Measurements from ENCODE around the gene HMCN1.

Gene HMCN1

GRCh38 chr1:186089940-186090339, 355.7 kb downstream of the HMCN1 start:
- DNase-seq (ENCODE audit: low spot score), result no peak

- DNase-seq (ENCODE audit: low spot score), result no peak
Observed at GRCh38 chr1:186091222-186091720, 357.1 kb downstream of the HMCN1 start.

- no peak for DNase-seq (ENCODE audit: low spot score)
Observed at GRCh38 chr1:186093437-186093836, 359.2 kb downstream of the HMCN1 start.

GRCh38 chr1:186094172-186094571, 360.0 kb downstream of the HMCN1 start:
- DNase-seq (ENCODE audit: low spot score), result no peak

- DNase-seq (ENCODE audit: low spot score), result no peak
Observed at GRCh38 chr1:186099336-186100104, 365.3 kb downstream of the HMCN1 start.

- no peak for DNase-seq (ENCODE audit: low spot score)
Observed at GRCh38 chr1:186102107-186102506, 367.9 kb downstream of the HMCN1 start.

DNA sequence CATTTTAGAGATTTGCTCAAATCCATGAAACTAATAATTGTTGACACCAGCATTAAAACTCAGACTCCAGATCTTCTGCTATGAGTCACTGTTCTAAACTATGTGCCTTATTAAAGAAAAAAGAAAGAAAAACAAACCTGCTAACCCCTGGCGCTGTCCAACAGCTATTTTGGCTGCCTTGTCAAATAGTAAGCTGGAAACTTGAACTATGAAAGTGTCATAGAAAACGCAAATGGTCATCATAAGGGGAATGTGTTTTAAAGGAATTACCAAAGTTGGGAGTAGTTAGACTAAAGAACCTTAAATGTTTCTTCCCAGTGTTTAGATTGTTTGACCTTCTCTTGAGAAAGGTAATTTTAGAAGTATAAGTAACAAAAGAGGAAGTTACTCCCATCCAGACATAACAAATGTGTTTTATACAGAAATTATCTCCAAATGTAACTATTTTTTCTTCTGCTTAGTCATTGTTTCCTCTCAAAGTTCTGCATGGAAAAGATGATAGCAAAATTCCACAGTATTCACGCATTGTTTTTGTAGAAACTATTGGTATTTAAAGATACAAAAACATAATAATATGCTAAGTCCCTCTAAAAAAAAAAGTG, 368.5 kb downstream of the HMCN1 start:
- DNase-seq (ENCODE audit: low spot score), result peak; percentile 9

DNA sequence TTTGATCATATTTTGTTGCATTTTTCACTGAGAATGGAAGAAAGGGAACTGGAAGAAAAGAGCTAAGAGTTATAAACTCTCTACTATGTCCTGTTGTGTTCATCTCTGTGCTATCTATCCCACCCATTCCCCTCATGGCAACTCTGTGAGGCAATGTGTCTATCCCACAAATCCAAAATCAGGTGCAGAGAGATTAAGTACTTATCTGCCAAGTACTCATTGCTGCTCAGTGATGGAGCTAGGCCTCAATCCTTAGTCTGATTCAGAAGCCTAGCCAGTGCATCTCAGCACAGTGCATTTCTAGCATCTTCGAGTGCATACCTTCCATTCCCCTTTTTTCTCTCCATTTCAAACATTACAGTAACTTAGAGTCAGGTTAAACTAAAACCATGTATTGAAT, 370.3 kb downstream of the HMCN1 start:
- DNase-seq (ENCODE audit: low spot score), result no peak

DNA sequence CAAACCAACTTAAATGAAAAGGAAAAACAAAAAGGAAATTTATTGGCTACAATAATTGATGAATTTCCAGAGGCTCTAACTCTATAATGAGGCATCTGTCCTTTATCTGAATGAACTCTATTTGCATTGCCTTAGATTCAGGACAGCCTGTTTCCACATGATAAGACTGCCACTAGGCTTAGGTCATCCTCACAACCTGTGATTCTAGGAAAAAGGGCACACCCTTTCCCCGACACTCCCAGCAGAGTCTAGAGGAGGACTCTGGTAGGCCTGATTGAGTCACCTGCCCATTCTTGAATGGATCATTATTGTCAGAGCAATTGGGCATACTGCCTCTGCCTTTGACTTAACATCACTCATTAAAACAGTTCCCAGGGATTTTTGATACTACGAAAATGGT, 378.1 kb downstream of the HMCN1 start:
- no peak for DNase-seq (ENCODE audit: low spot score)

GRCh38 chr1:186113461-186113860, 379.3 kb downstream of the HMCN1 start:
- DNase-seq (ENCODE audit: low spot score), result no peak

DNA sequence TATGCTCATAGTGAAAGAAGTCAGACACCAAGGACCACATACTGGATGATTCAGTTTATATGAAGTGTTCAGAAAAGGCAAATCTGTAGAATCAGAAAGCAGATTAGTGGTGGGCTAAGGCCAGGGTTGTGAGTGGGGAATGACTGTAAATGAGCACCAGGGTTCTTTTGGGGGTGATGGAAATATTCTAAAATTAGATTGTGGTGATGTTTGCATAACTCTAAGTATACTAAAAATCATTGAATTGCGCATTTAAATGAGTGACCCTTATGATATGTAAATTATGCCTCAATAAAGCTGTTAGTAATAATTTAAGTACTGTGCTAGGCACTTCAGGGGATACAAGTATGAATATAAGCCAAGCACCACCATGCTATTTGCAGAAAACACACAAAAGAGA, 384.5 kb downstream of the HMCN1 start:
- DNase-seq (ENCODE audit: low spot score), result no peak

- DNase-seq (ENCODE audit: low spot score), result no peak
Observed at GRCh38 chr1:186122837-186123236, 388.6 kb downstream of the HMCN1 start.

GRCh38 chr1:186125035-186125434, 390.8 kb downstream of the HMCN1 start:
- DNase-seq (ENCODE audit: low spot score), result no peak

DNA sequence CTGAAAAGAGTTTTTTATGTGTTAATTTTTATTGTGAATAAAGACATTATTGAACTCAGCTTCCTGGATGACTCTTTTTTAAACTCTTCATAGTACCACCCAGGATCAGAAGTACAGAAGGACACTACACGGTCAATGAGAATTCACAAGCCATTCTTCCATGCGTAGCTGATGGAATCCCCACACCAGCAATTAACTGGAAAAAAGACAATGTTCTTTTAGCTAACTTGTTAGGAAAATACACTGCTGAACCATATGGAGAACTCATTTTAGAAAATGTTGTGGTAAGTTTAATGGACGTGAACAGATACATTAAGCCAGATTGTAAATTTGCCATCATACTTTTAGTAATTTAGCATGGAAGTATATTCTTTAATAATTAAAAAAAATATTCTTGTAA, 391.3 kb downstream of the HMCN1 start:
- DNase-seq (ENCODE audit: low spot score), result no peak

GRCh38 chr1:186129758-186130157, 395.6 kb downstream of the HMCN1 start:
- no peak for DNase-seq (ENCODE audit: low spot score)

DNA sequence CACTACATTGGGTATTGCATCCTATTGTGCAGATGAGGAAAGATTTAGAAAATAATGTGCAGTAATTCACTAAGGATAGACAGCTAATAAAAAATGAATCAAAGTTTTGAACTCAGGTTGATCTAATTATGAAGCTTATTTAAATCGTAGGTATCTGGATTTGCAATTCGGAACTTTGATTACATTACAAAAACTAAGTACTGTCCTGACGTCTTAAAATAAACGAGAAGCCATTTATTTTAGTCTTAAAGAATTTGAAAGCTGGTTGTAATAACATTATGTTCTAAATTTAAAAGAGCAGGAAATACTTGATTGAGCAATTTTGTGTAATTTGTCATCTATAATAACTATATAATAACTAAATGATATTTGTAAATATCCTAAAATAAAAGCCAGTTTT, 404.9 kb downstream of the HMCN1 start:
- no peak for DNase-seq (ENCODE audit: low spot score)

- no peak for DNase-seq (ENCODE audit: low spot score)
Observed at GRCh38 chr1:186139701-186140100, 405.5 kb downstream of the HMCN1 start.

- no peak for DNase-seq (ENCODE audit: low spot score)
Observed at GRCh38 chr1:186142159-186142558, 408.0 kb downstream of the HMCN1 start.

DNA sequence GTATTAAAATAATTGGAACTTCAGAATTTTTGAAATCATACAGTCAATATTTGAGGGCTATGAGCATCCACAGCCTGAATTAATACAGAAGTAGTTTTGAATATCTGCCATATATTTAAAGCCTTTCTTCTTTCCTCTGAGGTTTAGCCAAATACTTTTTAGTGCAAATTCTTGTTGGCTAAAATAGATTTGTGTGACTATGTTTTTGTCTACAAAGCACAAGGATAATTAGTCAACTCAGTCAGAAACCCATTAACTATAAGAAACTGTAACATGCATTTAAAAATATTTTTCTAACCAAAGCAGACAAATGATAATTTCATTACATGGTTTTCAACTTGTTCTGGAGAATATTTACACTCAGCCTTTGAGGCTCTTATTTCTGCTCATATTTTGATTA, 408.7 kb downstream of the HMCN1 start:
- no peak for DNase-seq (ENCODE audit: low spot score)

GRCh38 chr1:186143481-186143880, 409.3 kb downstream of the HMCN1 start:
- no peak for DNase-seq (ENCODE audit: low spot score)

GRCh38 chr1:186144505-186144904, 410.3 kb downstream of the HMCN1 start:
- DNase-seq (ENCODE audit: low spot score), result no peak

DNA sequence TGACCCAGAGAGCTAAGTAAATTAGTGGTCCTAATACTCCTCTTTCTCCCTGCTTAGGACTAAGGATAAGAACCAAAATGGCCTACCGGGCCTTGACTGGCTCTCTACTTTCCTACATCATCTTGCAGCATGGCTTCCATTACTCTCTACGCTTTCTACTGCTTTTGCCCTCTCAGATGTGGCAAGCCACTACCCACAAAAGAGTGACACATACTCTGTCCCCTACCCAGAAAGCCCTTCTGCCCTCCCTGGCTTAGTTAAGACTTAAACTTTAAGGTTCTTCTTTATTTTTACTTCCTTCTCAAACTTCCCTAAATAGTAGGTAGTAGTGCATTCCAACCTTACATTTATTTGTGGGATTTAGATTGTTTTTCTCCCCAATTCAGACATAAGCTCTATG, 412.8 kb downstream of the HMCN1 start:
- no peak for DNase-seq (ENCODE audit: low spot score)

GRCh38 chr1:186149591-186149990, 415.4 kb downstream of the HMCN1 start:
- no peak for DNase-seq (ENCODE audit: low spot score)

DNA sequence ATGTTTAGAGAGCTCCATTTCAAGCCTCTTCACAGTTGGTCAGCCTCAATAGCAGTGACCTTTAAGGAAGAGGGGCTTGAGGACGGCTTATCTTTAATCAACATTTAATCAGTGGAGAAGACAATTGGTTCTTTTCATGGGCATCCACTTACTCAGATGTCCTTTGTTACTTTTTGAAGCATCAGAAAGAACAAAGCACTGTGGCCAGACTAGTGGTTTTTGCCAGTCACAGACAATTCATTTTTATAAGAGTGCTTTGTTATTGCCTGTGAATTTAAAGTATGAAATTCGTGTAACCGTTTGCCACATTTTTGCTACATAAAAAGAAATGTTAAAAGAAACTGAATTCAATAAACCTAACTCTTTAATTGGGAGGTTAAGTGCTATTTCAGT, 418.0 kb downstream of the HMCN1 start:
- peak; percentile 35 for DNase-seq (ENCODE audit: low spot score)
